ENCODE data around the gene ENG.

The ENG gene

DNA sequence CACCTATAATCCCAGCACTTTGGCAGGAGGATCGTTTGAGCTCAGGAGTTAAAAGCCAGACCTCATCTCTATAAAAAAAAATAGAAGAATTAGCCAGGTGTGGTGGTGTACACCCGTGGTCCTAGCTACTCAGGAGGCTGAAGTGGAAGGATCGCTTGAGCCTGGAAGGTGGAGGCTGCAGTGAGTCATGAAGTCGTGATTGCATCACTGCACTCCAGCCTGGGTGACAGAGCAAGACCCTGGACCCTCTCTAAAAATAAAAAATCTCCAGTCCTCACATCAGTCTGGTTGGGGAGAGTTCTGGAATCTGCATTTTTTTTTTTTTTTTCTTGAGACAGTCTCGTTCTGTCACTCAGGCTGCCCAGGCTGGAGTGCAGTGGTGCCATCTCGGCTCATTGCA, 42.4 kb downstream of the ENG start:
- no peak for DNase-seq

DNA sequence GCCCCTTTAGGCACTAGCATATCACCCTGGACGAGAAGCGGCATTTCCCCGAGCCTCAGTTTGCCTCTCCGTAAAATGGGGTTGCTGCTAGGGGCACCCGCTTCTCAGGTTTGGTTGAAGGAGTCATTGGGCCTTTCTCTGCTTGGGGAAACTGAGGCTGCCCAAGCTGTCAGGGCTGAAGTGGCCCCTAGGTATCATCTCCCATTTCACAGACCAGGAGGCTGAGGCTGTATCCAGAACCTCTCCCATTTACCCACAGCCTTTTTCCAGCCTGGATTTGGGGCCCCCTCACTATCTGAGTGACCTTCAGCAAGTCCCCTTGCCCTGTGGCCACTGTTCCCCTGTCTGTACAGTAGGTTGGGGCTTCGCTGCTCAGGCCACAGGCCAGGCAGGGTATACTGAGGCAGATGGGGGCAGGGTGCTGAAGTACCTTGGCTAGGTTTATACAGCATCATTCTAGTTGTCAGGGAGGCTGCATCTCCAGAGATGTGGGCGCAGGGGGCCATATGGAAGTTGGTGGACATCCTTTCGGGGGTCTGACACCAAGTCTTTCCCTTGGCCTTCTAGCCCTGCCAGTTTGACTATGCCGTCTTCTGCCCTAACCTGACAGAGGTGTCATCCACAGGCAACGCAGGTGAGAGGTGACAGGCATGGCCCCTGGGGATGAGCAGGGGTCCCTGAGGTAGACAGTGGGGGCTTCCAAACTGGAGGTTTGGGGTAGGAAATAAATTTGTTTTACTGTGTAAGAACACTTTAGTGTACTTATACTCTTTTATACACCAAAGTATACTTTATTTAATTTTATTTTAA, 43.9 kb downstream of the ENG start:
- no peak for DNase-seq

DNA sequence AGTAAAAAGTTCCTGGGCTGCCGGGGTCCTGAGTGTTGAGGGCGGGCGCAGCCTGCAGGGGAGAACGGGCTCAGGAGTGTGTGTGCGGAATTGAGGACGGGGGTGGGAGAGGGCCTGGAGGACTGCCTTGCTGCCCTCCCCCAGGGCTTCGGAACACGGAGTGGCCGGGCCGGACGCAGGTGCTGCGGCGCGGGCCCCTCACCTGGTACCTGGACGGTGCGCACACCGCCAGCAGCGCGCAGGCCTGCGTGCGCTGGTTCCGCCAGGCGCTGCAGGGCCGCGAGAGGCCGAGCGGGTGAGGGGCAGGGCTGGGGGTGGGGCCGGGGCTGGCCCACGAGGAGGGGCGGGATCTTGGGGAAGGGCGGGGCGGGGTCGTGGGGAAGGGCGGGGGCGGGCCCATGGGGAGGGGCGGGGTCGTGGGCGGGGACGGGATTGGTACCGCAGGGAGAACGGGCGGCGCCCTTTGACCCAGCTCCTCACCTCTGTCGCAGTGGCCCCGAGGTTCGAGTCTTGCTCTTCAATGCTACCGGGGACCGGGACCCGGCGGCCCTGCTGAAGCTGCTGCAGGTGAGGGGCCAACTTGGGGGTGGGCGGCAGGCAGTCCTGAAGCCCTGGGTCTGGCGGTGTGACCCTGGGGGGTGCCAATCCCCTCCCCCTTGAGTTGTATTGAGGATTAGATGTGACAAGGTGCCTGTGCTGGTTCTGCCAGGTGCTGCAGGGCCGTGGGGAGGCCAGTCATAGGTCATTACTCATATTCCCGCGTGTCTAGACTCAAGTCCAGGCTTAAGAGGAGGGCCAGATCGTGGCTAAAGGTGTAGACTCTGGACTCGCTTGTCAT, 44.7 kb downstream of the ENG start:
- DNase-seq = no peak

DNA sequence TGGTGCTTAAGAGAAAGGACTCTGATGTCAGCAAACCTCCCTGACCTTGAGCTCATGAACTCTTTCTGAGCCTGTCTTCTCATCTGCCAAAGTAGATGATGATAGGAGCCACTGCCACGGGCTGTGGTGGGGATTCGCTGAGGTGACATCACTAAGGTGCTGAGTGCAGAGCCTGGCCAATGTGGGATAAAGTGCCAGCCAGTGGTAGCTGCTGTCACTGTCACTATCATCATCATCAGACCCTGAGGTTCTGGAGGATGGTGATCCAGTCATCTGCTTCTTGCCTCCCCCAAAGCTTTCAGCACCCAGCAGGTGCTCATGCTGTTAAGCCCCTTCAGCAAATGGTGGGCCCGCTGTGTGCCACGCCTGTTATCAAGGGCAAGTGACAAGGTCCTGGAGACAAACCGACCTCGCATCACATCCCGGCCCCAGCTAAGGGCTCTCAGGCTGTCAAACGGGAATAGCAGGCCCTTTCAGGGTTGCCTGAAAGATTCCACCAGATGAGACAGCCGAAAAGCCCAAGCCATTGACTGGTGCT, 45.4 kb downstream of the ENG start:
- DNase-seq = no peak

DNA sequence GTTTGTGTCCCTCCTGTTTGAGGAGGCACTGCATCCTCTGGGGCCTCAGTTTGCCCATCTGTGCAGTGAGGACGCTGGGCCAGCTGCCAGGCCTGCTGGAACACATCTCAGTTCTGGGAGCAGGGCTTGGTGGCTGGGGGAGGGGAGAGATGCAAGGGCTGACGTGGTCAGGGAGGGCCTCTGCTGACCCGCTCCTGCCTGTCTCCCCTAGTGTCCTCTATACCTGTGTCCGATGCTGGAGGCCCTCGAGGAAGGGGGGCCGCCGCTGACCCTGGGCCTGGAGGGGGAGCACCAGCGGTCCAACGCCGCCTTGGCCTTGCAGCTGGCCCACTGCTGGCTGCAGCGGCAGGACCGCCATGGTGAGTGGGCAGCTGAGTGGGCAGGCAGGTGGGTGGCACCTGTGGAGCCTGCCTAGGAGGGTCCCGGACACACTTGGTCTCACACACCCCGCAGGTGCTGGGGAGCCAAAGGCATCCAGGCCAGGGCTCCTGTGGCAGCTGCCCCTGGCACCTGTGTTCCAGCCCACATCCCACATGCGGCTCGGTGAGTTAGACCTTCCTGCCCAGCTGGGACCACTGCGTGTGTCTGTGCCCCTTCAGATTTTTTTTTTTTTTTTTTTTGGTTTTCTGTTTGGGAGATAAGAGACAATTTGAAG, 46.0 kb downstream of the ENG start:
- DNase-seq = no peak

DNA sequence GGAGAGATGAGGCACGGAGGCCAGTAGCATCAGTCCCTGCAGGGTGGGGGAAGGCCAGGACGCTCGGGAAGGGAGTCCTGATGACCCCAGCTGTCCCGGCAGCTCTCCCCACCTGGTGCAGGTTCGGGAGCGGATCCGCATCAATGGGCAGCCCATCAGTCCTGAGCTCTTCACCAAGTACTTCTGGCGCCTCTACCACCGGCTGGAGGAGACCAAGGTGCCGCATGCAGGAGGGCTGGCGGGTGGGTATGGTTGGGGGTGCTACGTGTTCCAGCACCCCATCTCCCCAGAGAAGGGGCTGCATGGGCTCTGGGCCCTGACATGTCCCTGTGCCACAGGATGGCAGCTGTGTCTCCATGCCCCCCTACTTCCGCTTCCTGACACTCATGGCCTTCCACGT, 47.6 kb downstream of the ENG start:
- no peak for DNase-seq

DNA sequence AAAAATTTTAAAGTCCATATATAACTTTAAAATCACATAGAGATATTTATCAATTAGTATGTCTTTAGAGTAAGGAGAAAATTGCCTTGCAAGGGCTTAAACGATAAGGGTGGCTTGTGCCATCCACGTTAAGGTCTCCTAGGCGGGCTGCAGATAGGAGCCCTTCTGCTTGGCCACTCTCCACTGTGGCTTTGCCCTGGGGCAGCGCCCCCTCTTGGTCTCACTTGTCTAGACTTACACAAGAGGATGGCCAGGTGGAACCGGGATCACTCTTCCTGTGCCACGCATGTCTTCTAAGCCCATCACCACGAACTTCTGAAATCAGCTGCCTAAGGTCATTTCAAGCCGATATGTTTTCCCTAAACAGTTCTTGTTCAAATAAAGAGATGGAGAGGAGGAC, 48.8 kb downstream of the ENG start:
- no peak for DNase-seq

DNA sequence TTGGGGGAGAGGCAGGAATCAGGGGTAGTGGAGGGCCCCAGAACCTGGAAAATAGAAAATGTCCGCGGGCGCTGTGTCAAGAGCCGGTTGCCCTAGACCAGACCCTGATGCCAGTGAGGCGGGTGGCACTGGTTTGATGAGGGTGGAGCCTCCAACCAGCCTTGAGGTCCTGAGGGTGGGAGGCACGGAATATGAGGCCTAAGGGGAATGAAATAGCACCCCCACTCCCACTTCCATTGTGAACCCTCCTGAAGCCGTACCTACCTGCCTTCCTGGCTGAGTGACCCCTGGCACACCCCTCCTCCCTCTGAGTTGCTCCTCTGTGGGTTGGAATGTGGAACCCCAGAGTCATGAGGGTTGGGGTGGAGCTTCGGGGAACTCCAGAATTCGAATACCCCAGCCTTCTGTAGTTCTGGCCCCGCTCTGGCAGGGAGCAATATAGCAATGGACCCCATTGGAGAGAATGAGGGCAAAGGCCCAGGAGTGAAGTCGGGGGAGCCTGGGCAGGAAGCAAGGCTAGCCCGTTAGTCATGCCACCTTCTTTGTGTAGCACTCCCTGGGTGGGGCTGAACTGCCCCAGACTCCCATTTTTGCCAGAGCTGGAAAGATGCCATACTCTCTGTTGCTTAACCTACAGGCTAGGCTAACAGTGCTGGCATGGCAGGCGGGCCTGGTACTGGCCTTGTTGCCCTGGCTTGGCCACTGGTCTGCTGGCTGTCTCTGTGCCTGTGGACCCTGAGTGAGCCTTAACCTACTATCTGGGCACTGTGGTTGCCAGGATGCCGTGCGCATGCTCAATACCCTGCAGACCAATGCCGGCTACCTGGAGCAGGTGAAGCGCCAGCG, 50.7 kb downstream of the ENG start:
- no peak for DNase-seq

DNA sequence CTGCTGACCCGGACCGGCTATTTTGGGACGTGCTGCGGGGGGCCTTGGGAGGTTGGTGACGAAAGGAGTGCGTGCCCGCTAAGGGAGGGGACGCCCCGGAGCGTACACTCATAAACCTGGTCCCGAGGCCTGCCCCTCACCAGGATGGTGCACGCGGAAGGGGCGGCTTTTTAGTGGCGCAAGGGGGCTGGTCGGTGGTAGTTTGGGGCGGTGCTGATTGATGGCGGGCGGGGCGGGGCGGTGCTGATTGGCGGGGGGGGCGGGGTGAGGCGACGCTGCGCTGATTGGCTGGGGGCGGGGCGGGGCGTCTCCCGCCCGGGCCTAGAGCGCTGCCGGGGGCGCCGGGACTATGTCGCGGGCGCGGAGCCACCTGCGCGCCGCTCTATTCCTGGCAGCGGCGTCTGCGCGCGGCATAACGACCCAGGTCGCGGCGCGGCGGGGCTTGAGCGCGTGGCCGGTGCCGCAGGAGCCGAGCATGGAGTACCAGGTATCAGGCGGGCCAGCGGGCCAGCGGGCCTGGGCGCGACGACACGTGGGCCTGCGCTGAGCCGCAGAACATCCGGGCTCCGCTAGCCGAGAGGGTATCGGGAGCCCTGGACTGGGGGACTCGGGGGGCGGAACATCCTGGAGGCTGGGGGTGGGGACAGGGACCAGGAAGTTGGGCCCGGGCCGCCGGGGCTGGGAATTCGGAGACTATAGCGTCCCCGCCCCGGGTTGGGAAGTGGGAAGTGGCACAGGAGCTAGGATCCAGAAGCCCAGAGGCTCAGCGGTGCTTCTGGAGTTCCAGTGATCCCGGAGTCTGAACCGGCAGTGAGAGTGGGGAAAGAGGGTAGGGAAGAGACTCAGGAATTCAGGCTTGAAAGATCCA, 51.6 kb downstream of the ENG start, which contains the start of gene FPGS:
Gene FPGS (plus strand): TSS at position 307 of the 868 bp plus-strand sequence. CDS start 43 bp downstream, at position 350.
- DNase-seq = peak; percentile 92

DNA sequence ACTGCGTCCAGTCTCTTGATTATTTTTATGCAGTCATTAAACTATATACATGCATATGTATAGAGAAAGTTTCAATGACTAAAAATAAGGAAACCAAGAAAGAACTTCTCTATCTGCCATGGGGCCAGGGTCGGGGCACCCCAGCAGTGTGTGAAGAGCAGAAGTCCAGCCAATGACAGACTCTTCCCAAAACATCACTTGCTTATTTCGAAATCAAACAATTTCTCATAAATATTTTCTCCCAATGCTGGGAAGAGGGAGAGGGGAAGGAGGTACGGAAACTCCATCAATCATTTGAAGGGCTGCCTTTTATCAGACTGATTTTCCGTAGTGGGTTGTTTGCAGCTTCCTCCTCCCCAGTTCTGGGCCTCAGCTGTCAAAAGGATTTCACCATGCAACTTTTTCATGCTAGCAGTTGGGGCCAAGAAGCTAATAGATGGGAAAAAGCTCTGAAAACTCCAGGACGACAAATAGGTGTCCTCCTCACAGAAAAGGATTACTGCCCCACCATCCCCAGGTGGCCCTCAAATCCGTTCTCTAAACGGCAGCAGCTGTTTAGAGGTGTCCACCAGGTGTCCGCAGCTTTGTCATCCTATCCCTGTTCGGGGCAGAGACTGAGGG, 52.4 kb downstream of the ENG start:
- DNase-seq = no peak

DNA sequence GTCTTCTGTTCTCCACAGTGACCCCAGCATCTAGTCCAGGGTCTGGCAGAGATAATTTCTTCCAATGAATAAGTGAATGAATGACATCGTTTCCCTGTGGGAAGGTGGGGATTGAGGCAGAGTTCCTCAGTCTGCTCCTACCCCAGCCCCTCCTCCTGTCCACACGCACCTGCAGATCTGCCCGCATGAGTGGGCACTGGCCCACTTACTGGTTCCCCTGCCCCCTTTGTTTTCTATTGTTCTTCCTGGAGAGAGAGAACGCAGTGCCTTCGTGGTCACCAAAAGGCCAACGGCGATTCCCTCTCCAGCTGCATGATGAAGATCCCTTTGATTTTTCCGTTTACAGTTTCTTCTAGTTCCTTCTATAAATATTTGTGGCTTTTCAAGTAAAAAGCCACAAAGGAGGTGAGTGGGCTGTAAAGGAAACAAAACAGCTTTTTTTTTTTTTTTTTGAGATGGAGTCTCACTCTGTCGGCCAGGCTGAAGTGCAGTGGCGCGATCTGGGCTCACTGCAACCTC, 57.5 kb downstream of the ENG start:
- DNase-seq = no peak

DNA sequence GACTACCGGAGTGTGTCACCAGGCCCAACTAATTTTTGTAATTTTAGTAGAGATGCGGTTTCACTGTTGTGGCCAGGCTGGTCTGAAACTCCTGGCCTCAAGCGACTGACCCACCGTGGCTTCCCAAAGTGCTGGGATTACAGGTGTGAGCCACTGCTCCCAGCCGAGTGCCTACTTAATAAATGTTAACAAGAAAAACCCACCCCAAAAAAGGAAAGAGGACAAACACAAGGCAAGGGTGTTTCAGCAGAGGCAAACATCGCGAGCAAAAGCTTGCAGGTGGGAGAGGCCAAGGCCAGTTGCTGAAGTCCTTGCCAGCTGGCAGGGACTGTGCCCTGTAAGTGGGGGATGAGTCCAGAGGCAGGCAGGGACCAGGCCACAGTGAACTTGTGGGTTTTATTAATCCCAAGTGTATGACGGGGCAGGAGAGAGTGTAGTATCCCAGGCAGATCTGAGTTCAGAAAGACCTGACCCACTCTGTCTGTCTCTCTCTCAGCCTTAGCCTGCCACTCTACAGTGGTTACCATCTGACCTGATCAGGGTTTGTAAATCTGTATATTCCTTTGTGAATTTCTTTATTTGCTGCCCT, 58.1 kb downstream of the ENG start:
- no peak for DNase-seq

DNA sequence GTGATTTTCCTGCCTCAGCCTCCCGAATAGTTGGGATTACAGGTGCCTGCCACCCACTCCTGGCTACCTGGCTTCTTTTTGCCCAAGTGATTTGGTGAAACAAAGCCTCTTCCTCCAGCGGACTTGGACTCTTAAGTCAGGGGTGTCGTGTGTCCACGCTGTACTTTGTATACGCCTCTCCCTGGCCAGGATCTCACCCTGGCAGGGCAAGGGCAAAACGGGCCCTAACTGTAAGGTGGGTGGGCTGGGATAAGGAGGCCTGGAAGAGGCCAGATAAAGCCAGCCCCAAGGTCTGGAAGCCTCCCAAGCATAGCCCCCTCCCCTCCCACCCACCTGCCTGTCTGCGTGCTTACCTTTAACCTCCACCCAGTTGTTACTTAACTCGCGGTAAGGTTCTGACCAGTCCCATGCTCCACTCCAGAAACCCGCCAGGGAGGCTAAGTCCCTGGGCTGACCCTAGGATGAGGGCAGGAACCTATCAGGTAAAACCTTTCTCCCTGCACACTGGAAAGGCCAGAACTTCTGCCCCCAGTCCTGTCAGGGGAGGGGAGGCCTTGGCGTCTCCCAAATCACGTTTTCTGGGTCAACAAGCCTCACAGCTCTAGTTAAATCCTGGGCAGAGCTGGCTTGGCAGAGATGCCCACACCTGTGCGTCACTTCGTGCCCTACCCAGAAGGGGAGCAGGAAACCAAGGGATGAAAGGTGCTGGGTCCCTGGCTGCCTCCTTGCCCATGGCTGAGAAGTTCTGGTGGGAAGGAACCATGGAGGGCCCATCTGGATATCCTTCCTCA, 60.3 kb downstream of the ENG start:
- no peak for DNase-seq

DNA sequence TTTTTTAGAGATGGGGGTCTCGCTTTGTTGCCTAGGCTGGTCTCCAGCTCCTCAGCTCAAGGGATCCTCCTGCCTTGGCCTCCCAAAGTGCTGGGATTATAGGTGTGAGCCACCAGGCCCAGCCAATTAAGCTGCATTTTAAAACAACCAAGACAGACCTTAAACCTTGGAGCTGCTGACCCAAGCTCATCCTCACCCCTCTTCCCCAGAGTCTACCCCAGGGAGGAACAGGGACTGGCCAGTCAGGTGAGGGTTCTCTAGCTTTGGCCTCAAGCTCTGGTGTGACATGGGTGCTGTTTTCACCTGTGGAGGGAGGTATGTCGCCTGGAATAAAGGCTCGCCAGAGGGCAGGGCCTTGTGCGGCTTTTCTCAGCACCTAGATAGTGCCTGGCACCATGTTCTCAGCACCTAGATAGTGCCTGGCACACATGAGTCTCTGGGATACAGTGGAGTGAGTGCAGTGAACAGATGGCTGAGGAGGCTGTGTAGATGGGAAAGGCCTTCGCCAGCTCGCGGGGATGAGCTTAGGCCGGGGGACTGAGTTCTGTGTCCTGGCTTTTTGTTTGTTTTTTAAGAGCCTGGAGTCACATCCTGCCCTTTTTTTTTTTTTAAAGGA, 61.3 kb downstream of the ENG start:
- DNase-seq = peak; percentile 89

DNA sequence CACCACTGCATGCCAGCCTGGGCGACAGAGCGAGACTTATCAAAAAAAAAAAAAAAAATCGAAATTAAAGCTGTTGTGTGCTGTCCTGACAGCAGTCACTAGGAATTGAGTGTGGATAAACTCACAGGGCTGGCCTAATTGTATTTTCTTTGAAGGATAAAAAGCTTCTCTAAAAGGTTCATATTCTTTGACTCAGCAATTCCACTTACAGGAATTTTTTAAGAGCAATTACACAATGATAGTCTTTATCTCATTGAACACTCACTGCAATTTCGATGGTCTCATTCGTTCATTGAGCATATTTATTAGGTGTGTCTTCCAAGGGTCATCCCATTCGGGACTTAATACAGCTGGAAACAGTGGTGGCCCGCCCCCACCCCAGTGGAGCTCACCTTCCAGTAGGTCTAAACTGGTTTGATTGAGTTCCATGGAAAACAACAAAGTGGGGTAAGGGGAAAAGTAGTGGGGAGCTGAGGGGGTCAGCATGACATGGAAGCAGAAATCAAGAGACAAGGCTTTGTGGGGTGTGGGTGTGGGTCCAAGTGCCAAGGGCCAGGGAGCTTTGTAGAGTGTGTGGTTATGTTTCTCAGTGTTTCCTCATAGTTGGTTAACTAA, 61.9 kb downstream of the ENG start:
- no peak for DNase-seq

DNA sequence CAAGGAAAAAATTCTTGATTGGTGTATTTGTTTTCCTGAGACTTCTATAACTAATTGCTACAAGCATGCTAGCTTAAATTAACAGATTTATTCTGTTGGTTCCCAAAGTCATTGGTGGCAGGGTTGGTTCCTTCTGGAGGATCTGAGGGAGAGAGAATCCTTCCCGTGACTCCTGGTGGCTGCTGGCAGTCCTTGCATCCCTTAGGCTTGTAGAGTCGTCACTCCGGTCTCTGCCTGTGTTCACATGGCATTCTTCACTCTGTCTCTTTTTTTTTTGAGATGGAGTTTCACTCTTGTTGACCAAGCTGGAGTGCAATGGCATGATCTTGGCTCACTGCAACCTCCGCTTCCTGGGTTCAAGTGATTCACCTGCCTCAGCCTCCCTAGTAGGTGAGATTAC, 63.4 kb downstream of the ENG start:
- DNase-seq = no peak

DNA sequence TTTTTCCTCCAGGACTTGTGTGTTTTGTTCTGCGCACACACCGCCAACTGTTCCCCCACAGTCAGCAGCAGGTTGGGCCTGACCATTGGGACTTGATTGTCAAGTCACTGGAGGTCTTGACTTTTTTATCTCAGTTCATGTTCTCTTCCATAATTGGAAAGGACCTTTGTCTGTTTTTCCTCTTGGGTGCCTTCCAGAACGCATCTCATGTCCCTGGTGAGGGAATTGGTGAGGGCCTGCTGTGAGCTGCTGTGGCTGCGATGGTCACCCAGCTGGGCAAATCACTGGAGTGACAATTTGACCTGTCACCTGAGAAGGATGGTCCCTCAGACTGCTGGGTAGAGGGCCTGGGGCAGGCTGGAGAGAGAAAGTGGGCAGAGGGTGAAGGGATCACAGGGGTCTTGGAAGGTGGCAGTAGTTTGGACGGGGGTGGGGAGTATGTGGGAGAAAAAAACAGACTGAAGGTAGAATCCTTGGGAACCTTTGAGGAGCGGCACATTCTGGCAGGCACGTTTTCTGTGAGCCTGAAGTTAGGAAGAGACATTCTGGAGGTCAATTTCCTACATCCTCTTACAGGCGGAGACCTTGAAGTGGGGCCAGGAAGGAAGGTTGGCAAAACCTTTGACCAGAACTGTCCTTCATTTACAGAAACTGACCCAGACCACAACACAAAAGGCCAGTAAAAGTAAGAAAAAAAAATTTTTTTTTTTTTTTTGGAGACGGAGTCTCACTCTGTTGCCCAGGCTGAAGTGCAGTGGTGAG, 64.2 kb downstream of the ENG start:
- DNase-seq = no peak

DNA sequence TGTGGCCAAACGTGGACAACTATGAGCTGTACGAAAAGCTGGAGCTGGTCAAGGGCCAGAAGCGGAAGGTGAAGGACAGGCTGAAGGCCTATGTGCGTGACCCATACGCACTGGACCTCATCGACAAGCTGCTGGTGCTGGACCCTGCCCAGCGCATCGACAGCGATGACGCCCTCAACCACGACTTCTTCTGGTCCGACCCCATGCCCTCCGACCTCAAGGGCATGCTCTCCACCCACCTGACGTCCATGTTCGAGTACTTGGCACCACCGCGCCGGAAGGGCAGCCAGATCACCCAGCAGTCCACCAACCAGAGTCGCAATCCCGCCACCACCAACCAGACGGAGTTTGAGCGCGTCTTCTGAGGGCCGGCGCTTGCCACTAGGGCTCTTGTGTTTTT, 65.3 kb downstream of the ENG start:
- DNase-seq = no peak
